HG03064 (cell line): ENCODE results near the gene RPS23.
A peak's percentile ranks its signal among the peaks of the same experiment; 100 is the strongest.

ENCODE experiments used
- ATAC-seq: cut with Tn5 transposase; IDR thresholded peaks from one replicate; pipeline ENCODE4 v1.9.1; 2021; ENCODE audit warnings: low read depth; ENCODE audit not compliant: unreplicated experiment

Gene RPS23

GRCh38 chr5:82277987-82278710, at the start of gene RPS23:
RPS23 (minus strand) TSS chr5:82278354; CDS start chr5:82278323, 31 bp downstream.
- ATAC-seq: peak; percentile 96

GRCh38 chr5:82327941-82328340, 49.8 kb upstream of the RPS23 start:
- no peak for ATAC-seq

- no peak for ATAC-seq
These were observed 47.8 kb upstream of the RPS23 start for GRCh38 chr5:82325996-82326395.

GRCh38 chr5:82325155-82325554, 47.0 kb upstream of the RPS23 start:
- no peak for ATAC-seq

- no peak for ATAC-seq
These were observed 42.8 kb upstream of the RPS23 start for GRCh38 chr5:82320966-82321365.

GRCh38 chr5:82319651-82320376, 41.7 kb upstream of the RPS23 start:
- ATAC-seq: no peak

- ATAC-seq: no peak
These were observed 41.0 kb upstream of the RPS23 start for GRCh38 chr5:82319192-82319591.

GRCh38 chr5:82314964-82315758, 37.0 kb upstream of the RPS23 start:
- no peak for ATAC-seq

GRCh38 chr5:82313016-82313415, 34.9 kb upstream of the RPS23 start:
- ATAC-seq: no peak

GRCh38 chr5:82312373-82312856, 34.3 kb upstream of the RPS23 start:
- ATAC-seq: no peak

GRCh38 chr5:82309091-82309531, 31.0 kb upstream of the RPS23 start:
- ATAC-seq: no peak

GRCh38 chr5:82308416-82308815, 30.3 kb upstream of the RPS23 start:
- ATAC-seq: no peak

- no peak for ATAC-seq
These were observed 29.3 kb upstream of the RPS23 start for GRCh38 chr5:82307451-82307850.

GRCh38 chr5:82306151-82306550, 28.0 kb upstream of the RPS23 start:
- ATAC-seq: no peak

GRCh38 chr5:82301190-82301589, 23.0 kb upstream of the RPS23 start:
- ATAC-seq: no peak

- ATAC-seq: no peak
These were observed 20.5 kb upstream of the RPS23 start for GRCh38 chr5:82298668-82299067.

GRCh38 chr5:82297711-82298110, 19.6 kb upstream of the RPS23 start:
- no peak for ATAC-seq

- no peak for ATAC-seq
These were observed 18.8 kb upstream of the RPS23 start for GRCh38 chr5:82296929-82297328.

GRCh38 chr5:82295959-82296531, 17.9 kb upstream of the RPS23 start:
- no peak for ATAC-seq

- ATAC-seq: no peak
These were observed 17.0 kb upstream of the RPS23 start for GRCh38 chr5:82295144-82295543.

- no peak for ATAC-seq
These were observed 13.3 kb upstream of the RPS23 start for GRCh38 chr5:82291420-82291819.
